Loucy (cell line): ENCODE data around the gene CNOT4.

Experiments used
- H2AFZ ChIP-seq: fragments of 200-600 bp; sonication (generic); 2 replicates; pipeline ENCODE4 v1.6.0; 2016; ENCODE audit warnings: antibody characterized with exemption, mild to moderate bottlenecking, low read length, moderate library complexity
- H3F3A ChIP-seq: fragments of 200-600 bp; 2 replicates; pipeline ENCODE4 v1.6.0; 2016; ENCODE audit warnings: antibody characterized with exemption, low read depth, mild to moderate bottlenecking
- H3K27me3 ChIP-seq: fragments of 200-600 bp; sonication (generic); 2 replicates; pipeline ENCODE4 v1.6.1; 2014; ENCODE audit warnings: low read length, mild to moderate bottlenecking; ENCODE audit not compliant: insufficient read depth, poor library complexity, severe bottlenecking
- H3K36me3 ChIP-seq: fragments of 200-600 bp; sonication (generic); 2 replicates; pipeline ENCODE4 v1.6.1; 2016; ENCODE audit warnings: low read length; ENCODE audit not compliant: insufficient read depth
- H3K4me1 ChIP-seq: fragments of 200-600 bp; sonication (generic); 2 replicates; pipeline ENCODE4 v1.5.1; 2014; ENCODE audit warnings: low read length, mild to moderate bottlenecking; ENCODE audit not compliant: insufficient read depth, poor library complexity, severe bottlenecking
- H3K4me2 ChIP-seq: fragments of 200-600 bp; sonication (generic); 2 replicates; pipeline ENCODE4 v1.6.0; 2014; ENCODE audit warnings: antibody characterized with exemption, low read length, low read depth, mild to moderate bottlenecking; ENCODE audit not compliant: poor library complexity, severe bottlenecking
- H3K4me3 ChIP-seq: fragments of 200-600 bp; sonication (generic); 2 replicates; pipeline ENCODE4 v1.5.1; 2014; ENCODE audit warnings: low read length, mild to moderate bottlenecking, mixed read lengths; ENCODE audit not compliant: poor library complexity, severe bottlenecking
- H3K79me2 ChIP-seq: fragments of 200-600 bp; sonication (generic); 2 replicates; pipeline ENCODE4 v1.6.1; 2014; ENCODE audit warnings: low read length; ENCODE audit not compliant: insufficient read depth
- H3K9ac ChIP-seq: fragments of 200-600 bp; sonication (generic); 2 replicates; pipeline ENCODE4 v1.6.0; 2014; ENCODE audit warnings: mild to moderate bottlenecking, low read depth, low read length, moderate library complexity; ENCODE audit not compliant: poor library complexity, severe bottlenecking
- H3K9me2 ChIP-seq: fragments of 200-600 bp; sonication (generic); replicated peaks from 2 replicates; pipeline ENCODE4 v1.6.1; 2016; ENCODE audit warnings: low read depth, low read length, mixed read lengths
- H3K9me3 ChIP-seq: fragments of 200-600 bp; sonication (generic); 2 replicates; pipeline ENCODE4 v1.6.1; 2014; ENCODE audit warnings: mild to moderate bottlenecking, antibody characterized with exemption, low read length, low read depth; ENCODE audit not compliant: insufficient read depth
- H4K20me1 ChIP-seq: fragments of 200-600 bp; sonication (generic); 2 replicates; pipeline ENCODE4 v1.6.0; 2014; ENCODE audit warnings: antibody characterized with exemption, low read length, mild to moderate bottlenecking; ENCODE audit not compliant: insufficient read depth, poor library complexity, severe bottlenecking
- CTCF ChIP-seq: fragments of 200-600 bp; sonication (generic); conservative IDR thresholded peaks from 2 replicates; pipeline ENCODE4 v1.5.1; 2014; ENCODE audit warnings: mild to moderate bottlenecking, antibody characterized with exemption, low read length
- EZH2phosphoT487 ChIP-seq: fragments of 200-600 bp; IDR thresholded peaks from 2 replicates; pipeline ENCODE4 v1.6.1; 2018; ENCODE audit warnings: antibody characterized with exemption, mild to moderate bottlenecking, moderate library complexity, borderline replicate concordance

Gene CNOT4

GRCh38 chr7:135359615-135360014 lies 150.3 kb downstream of the CNOT4 start:
- H3K9me3 ChIP-seq: no peaks in the 10 kb centered on the region
- no peaks in the 10 kb centered on the region for H3K79me2 ChIP-seq
- H3K9me2 ChIP-seq: no peaks in the 10 kb centered on the region
- no peaks in the 10 kb centered on the region for H3K27me3 ChIP-seq
- H3K4me2 ChIP-seq: no peak overlapping the region
- no peak overlapping the region for H2AFZ ChIP-seq
- no peak overlapping the region for H3K4me3 ChIP-seq
- H3K9ac ChIP-seq: no peak overlapping the region
- peaks cover 8% of the 10 kb centered on the region; the same call in 1 of the 2 replicates for H3K36me3 ChIP-seq
- H4K20me1 ChIP-seq: no peaks in the 10 kb centered on the region
- no peaks in the 10 kb centered on the region for H3F3A ChIP-seq
- TF ChIP-seq CTCF: no peak
- TF ChIP-seq EZH2phosphoT487: no peak
- no peaks in the 10 kb centered on the region for H3K4me1 ChIP-seq

- Histone ChIP-seq H3K4me1 (no peaks in the 10 kb centered on the region), H3K9me3 (no peaks in the 10 kb centered on the region)
Measured at GRCh38 chr7:135355377-135356048, 154.4 kb downstream of the CNOT4 start.

GRCh38 chr7:135353832-135354231 lies 156.1 kb downstream of the CNOT4 start:
- TF ChIP-seq CTCF (no peak), EZH2phosphoT487 (no peak)

More at GRCh38 chr7:135355377-135356048, 154.4 kb downstream of the CNOT4 start:
- H3K4me2 ChIP-seq: no peak overlapping the region
- no peak for TF ChIP-seq CTCF
- no peak for TF ChIP-seq EZH2phosphoT487
- no peak overlapping the region for H3K4me3 ChIP-seq
- no peaks in the 10 kb centered on the region for H4K20me1 ChIP-seq
- no peaks in the 10 kb centered on the region for H3K9me2 ChIP-seq
- no peaks in the 10 kb centered on the region for H3K36me3 ChIP-seq
- no peaks in the 10 kb centered on the region for H3K79me2 ChIP-seq
- no peaks in the 10 kb centered on the region for H3F3A ChIP-seq
- H2AFZ ChIP-seq: no peak overlapping the region
- H3K27me3 ChIP-seq: no peaks in the 10 kb centered on the region
- no peak overlapping the region for H3K9ac ChIP-seq

More at GRCh38 chr7:135353832-135354231, 156.1 kb downstream of the CNOT4 start:
- Histone ChIP-seq H3K9me2 (no peaks in the 10 kb centered on the region), H4K20me1 (no peaks in the 10 kb centered on the region), H3K79me2 (no peaks in the 10 kb centered on the region), H3K4me1 (no peaks in the 10 kb centered on the region), H3K27me3 (no peaks in the 10 kb centered on the region), H3K4me3 (no peak overlapping the region), H3K4me2 (no peak overlapping the region), H3K36me3 (no peaks in the 10 kb centered on the region), H2AFZ (no peak overlapping the region), H3K9me3 (no peaks in the 10 kb centered on the region), H3F3A (no peaks in the 10 kb centered on the region), H3K9ac (no peak overlapping the region)
